ENCODE results near the gene SDHB. TPM values are rescaled to one million over a fixed set of nuclear protein-coding genes. Genes with fewer than 3 reads are reported as not detected.
A peak's percentile ranks its signal among the peaks of the same experiment; 100 is the strongest.

SDHB gene
- total RNA-seq: 47.2 and 58.6 TPM in 2 replicates
- long read RNA-seq, transcript SDHB-201 (8 exons, 1,153 nt): major isoform, 45 of 57 reads
- long read RNA-seq, partial matches to known transcripts: 7 of 57 reads
- long read RNA-seq, other reads (novel, unspliced or antisense): 4 of 57 reads

GRCh38 chr1:17053685-17054410 lies at the start of gene SDHB:
Gene SDHB, minus strand, starts transcription at chr1:17054032. Its CDS starts 13 bp downstream, at chr1:17054019.
- Mint-ChIP-seq H3K9me3 (no peaks in the 10 kb centered on the region), H3K27ac (ENCODE audit: unreplicated experiment) (peak within 1 kb of the TSS; percentile 100), H3K4me3 (peak within 1 kb of the TSS; percentile 100), H3K36me3 (ENCODE audit: low read depth) (no peaks in the 10 kb centered on the region), H3K4me1 (peaks cover 30% of the 10 kb centered on the region), H3K27me3 (ENCODE audit: low read depth) (peaks cover 7% of the 10 kb centered on the region)
- TF ChIP-seq CTCF (conservative IDR thresholded peaks at IDR 0.05): no peak
- peak; percentile 99 for DNase-seq (ENCODE audit: low read depth, low spot score)

- H3K36me3 Mint-ChIP-seq (ENCODE audit: low read depth): no peaks in the 10 kb centered on the region
- TF ChIP-seq CTCF (conservative IDR thresholded peaks at IDR 0.05): no peak
- H3K27me3 Mint-ChIP-seq (ENCODE audit: low read depth): peaks cover 10% of the 10 kb centered on the region
- no peaks in the 10 kb centered on the region for H3K9me3 Mint-ChIP-seq
- H3K4me1 Mint-ChIP-seq: peaks cover 22% of the 10 kb centered on the region
- no peak overlapping the region for H3K27ac Mint-ChIP-seq (ENCODE audit: unreplicated experiment)
- no peak for DNase-seq (ENCODE audit: low read depth, low spot score)
- H3K4me3 Mint-ChIP-seq: no peak overlapping the region
Observed at GRCh38 chr1:17102232-17102631, 48.4 kb upstream of the SDHB start.

- Mint-ChIP-seq H3K27me3 (ENCODE audit: low read depth) (peaks cover 4% of the 10 kb centered on the region), H3K9me3 (no peaks in the 10 kb centered on the region), H3K27ac (ENCODE audit: unreplicated experiment) (no peak overlapping the region), H3K4me1 (peaks cover 22% of the 10 kb centered on the region), H3K36me3 (ENCODE audit: low read depth) (no peaks in the 10 kb centered on the region), H3K4me3 (no peak overlapping the region)
- DNase-seq (ENCODE audit: low read depth, low spot score): no peak
- TF ChIP-seq CTCF (conservative IDR thresholded peaks at IDR 0.05): no peak
Observed at GRCh38 chr1:17101261-17101660, 47.4 kb upstream of the SDHB start.

GRCh38 chr1:17099616-17100340 lies 45.9 kb upstream of the SDHB start:
- DNase-seq (ENCODE audit: low read depth, low spot score): no peak
- H3K36me3 Mint-ChIP-seq (ENCODE audit: low read depth): no peaks in the 10 kb centered on the region
- peaks cover 37% of the 10 kb centered on the region for H3K4me1 Mint-ChIP-seq
- no peak for TF ChIP-seq CTCF (conservative IDR thresholded peaks at IDR 0.05)
- H3K27ac Mint-ChIP-seq (ENCODE audit: unreplicated experiment): no peak overlapping the region
- peaks cover 17% of the 10 kb centered on the region for H3K27me3 Mint-ChIP-seq (ENCODE audit: low read depth)
- no peak overlapping the region for H3K4me3 Mint-ChIP-seq
- no peaks in the 10 kb centered on the region for H3K9me3 Mint-ChIP-seq

GRCh38 chr1:17098446-17099317 lies 44.9 kb upstream of the SDHB start:
- H3K27me3 Mint-ChIP-seq (ENCODE audit: low read depth): peaks cover 17% of the 10 kb centered on the region
- no peak overlapping the region for H3K4me3 Mint-ChIP-seq
- H3K4me1 Mint-ChIP-seq: peaks cover 38% of the 10 kb centered on the region
- TF ChIP-seq CTCF (conservative IDR thresholded peaks at IDR 0.05): no peak
- no peaks in the 10 kb centered on the region for H3K36me3 Mint-ChIP-seq (ENCODE audit: low read depth)
- no peak for DNase-seq (ENCODE audit: low read depth, low spot score)
- H3K9me3 Mint-ChIP-seq: no peaks in the 10 kb centered on the region
- H3K27ac Mint-ChIP-seq (ENCODE audit: unreplicated experiment): no peak overlapping the region

Measured in neural crest cell (in vitro differentiated cells).